Measurements from ENCODE around the gene COA7. TPM values are rescaled to one million over a fixed set of nuclear protein-coding genes. Genes with fewer than 3 reads are reported as not detected.
"Not testable (repeated sequence)": the region's sequence is repeated elsewhere in the genome, so short reads cannot be mapped to it uniquely, and the experiment has no call there.

Gene COA7
- total and polyA plus RNA-seq, 2 donors = 7.9 to 9.4 TPM

- Histone ChIP-seq H3K27ac (ENCODE audit: low read depth) (no peak overlapping the region), H3K4me3 (ENCODE audit: low read depth, low read length) (no peak overlapping the region), H3K36me3 (ENCODE audit: insufficient read depth) (no peaks in the 10 kb centered on the region), H3K4me1 (ENCODE audit: insufficient read depth) (no peaks in the 10 kb centered on the region)
- WGBS = 86% methylated on average over 4 of the region's 4 CpGs
- DNase-seq (ENCODE audit: extremely low spot score) = no peak
Observed at GRCh38 chr1:52723260-52723659, 25.1 kb upstream of the COA7 start.

GRCh38 chr1:52715296-52715695 is 17.1 kb upstream of the COA7 start:
- WGBS = 93% methylated on average over 6 of the region's 6 CpGs
- H3K27ac ChIP-seq (ENCODE audit: low read depth); H3K4me1 ChIP-seq (ENCODE audit: insufficient read depth); H3K4me3 ChIP-seq (ENCODE audit: low read depth, low read length); DNase-seq (ENCODE audit: extremely low spot score); H3K36me3 ChIP-seq (ENCODE audit: insufficient read depth): not testable (repeated sequence)

- Histone ChIP-seq H3K4me3 (ENCODE audit: low read depth, low read length) (no peak overlapping the region), H3K4me1 (ENCODE audit: insufficient read depth) (no peaks in the 10 kb centered on the region), H3K36me3 (ENCODE audit: insufficient read depth) (no peaks in the 10 kb centered on the region), H3K27ac (ENCODE audit: low read depth) (no peak overlapping the region)
- 91% methylated on average over 4 of the region's 4 CpGs for WGBS
- no peak for DNase-seq (ENCODE audit: extremely low spot score)
Observed at GRCh38 chr1:52713590-52713989, 15.4 kb upstream of the COA7 start.

GRCh38 chr1:52709016-52709415 is 10.9 kb upstream of the COA7 start:
- Histone ChIP-seq H3K27ac (ENCODE audit: low read depth) (no peak overlapping the region), H3K36me3 (ENCODE audit: insufficient read depth) (no peaks in the 10 kb centered on the region), H3K4me1 (ENCODE audit: insufficient read depth) (no peaks in the 10 kb centered on the region), H3K4me3 (ENCODE audit: low read depth, low read length) (no peak overlapping the region)
- 30% methylated on average over 6 of the region's 6 CpGs for WGBS
- no peak for DNase-seq (ENCODE audit: extremely low spot score)

- 82% methylated on average over 5 of the region's 5 CpGs for WGBS
Observed at GRCh38 chr1:52707927-52708655, 9.9 kb upstream of the COA7 start.

GRCh38 chr1:52706941-52707926 is 9.1 kb upstream of the COA7 start:
- no peaks in the 10 kb centered on the region for H3K4me1 ChIP-seq (ENCODE audit: insufficient read depth)
- H3K27ac ChIP-seq (ENCODE audit: low read depth) = no peak overlapping the region
- 89% methylated on average over 18 of the region's 18 CpGs for WGBS
- H3K4me3 ChIP-seq (ENCODE audit: low read depth, low read length) = no peak overlapping the region
- no peak for DNase-seq (ENCODE audit: extremely low spot score)
- no peaks in the 10 kb centered on the region for H3K36me3 ChIP-seq (ENCODE audit: insufficient read depth)

More at GRCh38 chr1:52707927-52708655, 9.9 kb upstream of the COA7 start:
- H3K36me3 ChIP-seq (ENCODE audit: insufficient read depth) = no peaks in the 10 kb centered on the region
- no peak for DNase-seq (ENCODE audit: extremely low spot score)
- no peak overlapping the region for H3K27ac ChIP-seq (ENCODE audit: low read depth)
- no peak overlapping the region for H3K4me3 ChIP-seq (ENCODE audit: low read depth, low read length)
- H3K4me1 ChIP-seq (ENCODE audit: insufficient read depth) = no peaks in the 10 kb centered on the region

GRCh38 chr1:52706136-52706670 is 8.1 kb upstream of the COA7 start:
- no peaks in the 10 kb centered on the region for H3K36me3 ChIP-seq (ENCODE audit: insufficient read depth)
- WGBS = 67% methylated on average over 6 of the region's 6 CpGs
- DNase-seq (ENCODE audit: extremely low spot score) = no peak
- no peak overlapping the region for H3K4me3 ChIP-seq (ENCODE audit: low read depth, low read length)
- no peaks in the 10 kb centered on the region for H3K4me1 ChIP-seq (ENCODE audit: insufficient read depth)
- H3K27ac ChIP-seq (ENCODE audit: low read depth) = no peak overlapping the region

GRCh38 chr1:52702886-52703787 is 5.0 kb upstream of the COA7 start:
- DNase-seq (ENCODE audit: extremely low spot score) = peak; percentile 79
- H3K27ac ChIP-seq (ENCODE audit: low read depth) = peak overlapping the region; percentile 26
- 4% methylated on average over 35 of the region's 35 CpGs for WGBS
- no peaks in the 10 kb centered on the region for H3K4me1 ChIP-seq (ENCODE audit: insufficient read depth)
- H3K36me3 ChIP-seq (ENCODE audit: insufficient read depth) = no peaks in the 10 kb centered on the region
- peak overlapping the region; percentile 27 for H3K4me3 ChIP-seq (ENCODE audit: low read depth, low read length)

- no peak overlapping the region for H3K27ac ChIP-seq (ENCODE audit: low read depth)
- DNase-seq (ENCODE audit: extremely low spot score) = no peak
- H3K36me3 ChIP-seq (ENCODE audit: insufficient read depth) = peaks cover 2% of the 10 kb centered on the region
- 95% methylated on average over 7 of the region's 7 CpGs for WGBS
- H3K4me1 ChIP-seq (ENCODE audit: insufficient read depth) = no peaks in the 10 kb centered on the region
- no peak overlapping the region for H3K4me3 ChIP-seq (ENCODE audit: low read depth, low read length)
Observed at GRCh38 chr1:52695627-52696026, 2.5 kb downstream of the COA7 start.

- Histone ChIP-seq H3K4me3 (ENCODE audit: low read depth, low read length) (no peak overlapping the region), H3K4me1 (ENCODE audit: insufficient read depth) (no peaks in the 10 kb centered on the region), H3K36me3 (ENCODE audit: insufficient read depth) (peaks cover 2% of the 10 kb centered on the region), H3K27ac (ENCODE audit: low read depth) (no peak overlapping the region)
- DNase-seq (ENCODE audit: extremely low spot score) = no peak
- WGBS = 97% methylated on average over 1 of the region's 1 CpG
Observed at GRCh38 chr1:52693843-52694242, 4.3 kb downstream of the COA7 start.

GRCh38 chr1:52693351-52693750 is 4.8 kb downstream of the COA7 start:
- H3K27ac ChIP-seq (ENCODE audit: low read depth); H3K4me3 ChIP-seq (ENCODE audit: low read depth, low read length); H3K4me1 ChIP-seq (ENCODE audit: insufficient read depth); H3K36me3 ChIP-seq (ENCODE audit: insufficient read depth); DNase-seq (ENCODE audit: extremely low spot score): not testable (repeated sequence)
- WGBS = 98% methylated on average over 10 of the region's 10 CpGs

GRCh38 chr1:52692697-52693096 is 5.5 kb downstream of the COA7 start:
- 98% methylated on average over 4 of the region's 4 CpGs for WGBS
- Histone ChIP-seq H3K36me3 (ENCODE audit: insufficient read depth) (peaks cover 2% of the 10 kb centered on the region), H3K27ac (ENCODE audit: low read depth) (no peak overlapping the region), H3K4me3 (ENCODE audit: low read depth, low read length) (no peak overlapping the region), H3K4me1 (ENCODE audit: insufficient read depth) (no peaks in the 10 kb centered on the region)
- no peak for DNase-seq (ENCODE audit: extremely low spot score)

GRCh38 chr1:52691821-52692220 is 6.3 kb downstream of the COA7 start:
- 97% methylated on average over 3 of the region's 3 CpGs for WGBS
- Histone ChIP-seq H3K4me3 (ENCODE audit: low read depth, low read length) (no peak overlapping the region), H3K36me3 (ENCODE audit: insufficient read depth) (peaks cover 2% of the 10 kb centered on the region), H3K27ac (ENCODE audit: low read depth) (no peak overlapping the region), H3K4me1 (ENCODE audit: insufficient read depth) (no peaks in the 10 kb centered on the region)
- no peak for DNase-seq (ENCODE audit: extremely low spot score)

Measured in urinary bladder (tissue), 4 donors.